GM12878 (cell line): ENCODE results near the gene MGRN1. TPM values are rescaled to one million over a fixed set of nuclear protein-coding genes. Genes with fewer than 3 reads are reported as not detected.

ENCODE experiments used
- ATAC-seq: fragments of 200-7000 bp; cut with Tn5 transposase; 3 replicates; pipeline ENCODE4 v1.9.1; 2020; ENCODE audit warnings: mild to moderate bottlenecking, moderate library complexity
- BruUV-seq: library from RNA; stranded (reverse); fragments of 400-500 nt; replicated peaks from 2 replicates; lab custom pipeline; 2021; lab: Mats Ljungman, UMichigan
- CTCF ChIA-PET: fragments of 300-600 bp; sonication (Branson Sonifier 250); formaldehyde crosslinking; extraction: SDS; loops from one replicate; lab custom pipeline; 2021; ENCODE audit warnings: inconsistent platforms; lab: Yijun Ruan, JAX
- POLR2A ChIA-PET: fragments of 350-600 bp; formaldehyde crosslinking; extraction: SDS; loops from one replicate; lab custom pipeline; 2021; ENCODE audit warnings: inconsistent platforms; lab: Charles Lee
- RAD21 ChIA-PET: fragments of 300-600 bp; sonication (Branson Sonifier 250); formaldehyde crosslinking; loops from one replicate; lab custom pipeline; 2023; ENCODE audit warnings: antibody characterized with exemption; ENCODE audit not compliant: unreplicated experiment; lab: Charles Lee
- SMC1A ChIA-PET: fragments of 300-600 bp; sonication (Branson Sonifier 250); formaldehyde crosslinking; loops from one replicate; lab custom pipeline; 2023; ENCODE audit not compliant: unreplicated experiment, uncharacterized antibody; lab: Charles Lee
- DNase-seq: peaks from one replicate; pipeline ENCODE4 v3.0.0-alpha.2; 2011; ENCODE audit warnings: low read depth, low spot score
- FAIRE-seq: peaks from 3 replicates; lab custom pipeline; 2011; peaks lifted over from hg19 to GRCh38; lab: Jason Lieb, UNC
- H2AFZ ChIP-seq: 2 replicates; pipeline ENCODE4 v1.6.0; 2011; ENCODE audit warnings: low read depth, low read length, control low read depth; ENCODE audit not compliant: control insufficient read depth
- H3K27ac ChIP-seq: 2 replicates; pipeline ENCODE4 v1.5.1; 2011; ENCODE audit warnings: control low read depth; ENCODE audit not compliant: control insufficient read depth, insufficient read depth
- H3K27me3 ChIP-seq, 2 experiments: replicated peaks in 1 of 2; 2 replicates each; pipeline versions ENCODE4 v1.6.0 to v1.6.1; 2011; ENCODE audit warnings: low read length in 1 of 2; ENCODE audit not compliant: control insufficient read depth in 2 of 2, insufficient read depth in 2 of 2
- H3K36me3 ChIP-seq, 2 experiments: 2 replicates each; pipeline ENCODE4 v1.5.1; 2011; ENCODE audit warnings: low read length in 1 of 2; ENCODE audit not compliant: control insufficient read depth in 2 of 2, insufficient read depth in 2 of 2
- H3K4me1 ChIP-seq: 2 replicates; pipeline ENCODE4 v1.6.1; 2011; ENCODE audit warnings: mild to moderate bottlenecking, low read length, moderate library complexity, mixed read lengths; ENCODE audit not compliant: control insufficient read depth, insufficient read depth
- H3K4me2 ChIP-seq: 2 replicates; pipeline ENCODE4 v1.6.0; 2011; ENCODE audit warnings: control low read depth; ENCODE audit not compliant: control insufficient read depth, insufficient read depth
- H3K4me3 ChIP-seq: fragments of 200-600 bp; sonication (generic); 2 replicates; pipeline ENCODE4 v1.5.1; 2016
- H3K79me2 ChIP-seq: 2 replicates; pipeline ENCODE4 v1.6.0; 2011; ENCODE audit warnings: low read length; ENCODE audit not compliant: control insufficient read depth, insufficient read depth
- H3K9ac ChIP-seq: 2 replicates; pipeline ENCODE4 v1.8.0; 2011; ENCODE audit warnings: low read length, control low read depth, mixed read lengths; ENCODE audit not compliant: control insufficient read depth, insufficient read depth
- H3K9me3 ChIP-seq: replicated peaks from 3 replicates; pipeline ENCODE4 v1.5.1; 2011; ENCODE audit warnings: mild to moderate bottlenecking, low read length; ENCODE audit not compliant: control insufficient read depth, insufficient read depth
- H4K20me1 ChIP-seq: 2 replicates; pipeline ENCODE4 v1.6.0; 2011; ENCODE audit not compliant: control insufficient read depth, insufficient read depth
- EZH2 ChIP-seq: IDR thresholded peaks from 2 replicates; pipeline ENCODE4 v1.6.1; 2012; ENCODE audit warnings: low read depth, mild to moderate bottlenecking, control low read depth, inconsistent platforms, low read length, borderline replicate concordance; ENCODE audit not compliant: control insufficient read depth
- KAT2A ChIP-seq: conservative IDR thresholded peaks from 2 replicates; pipeline ENCODE4 v1.6.1; 2011; ENCODE audit warnings: low read depth, low read length; ENCODE audit not compliant: control insufficient read depth
- KDM1A ChIP-seq: fragments of 200-600 bp; sonication (generic); IDR thresholded peaks from 2 replicates; pipeline ENCODE4 v1.6.1; 2016; ENCODE audit warnings: borderline replicate concordance
- MAX ChIP-seq: IDR thresholded peaks from 2 replicates; pipeline ENCODE4 v1.6.1; 2012; ENCODE audit warnings: low read depth, low read length, improper control_type of control experiment
- PAX5 ChIP-seq: IDR thresholded peaks from 2 replicates; pipeline ENCODE4 v1.6.1; 2011; ENCODE audit warnings: low read depth, low read length, borderline replicate concordance
- RB1 ChIP-seq: fragments of 450-650 bp; formaldehyde crosslinking; IDR thresholded peaks from 2 replicates; pipeline ENCODE4 v1.6.1; 2017; ENCODE audit warnings: mild to moderate bottlenecking, borderline replicate concordance
- ZNF622 ChIP-seq: fragments of 450-650 bp; IDR thresholded peaks from 2 replicates; pipeline ENCODE4 v1.6.1; 2017; ENCODE audit warnings: mild to moderate bottlenecking, inconsistent platforms
- WGBS: methylation state at CpG from one replicate; pipeline ENCODE4 v1.1.6; 2016; ENCODE audit warnings: low lambda C conversion rate; ENCODE audit not compliant: insufficient replicate concordance, insufficient coverage; ENCODE audit errors: missing lambda C conversion rate; 5-methylcytosine and 5-hydroxymethylcytosine counted together
- in situ Hi-C: fragments of 300-500 bp; cut with MboI; formaldehyde crosslinking; loops from 9 replicates; pipeline ENCODE4 v1.14.3; 2018; ENCODE audit warnings: mixed read lengths
- intact Hi-C: fragments of 100-400 bp; cut with micrococcal nuclease; formaldehyde crosslinking; loops from one replicate; pipeline ENCODE4 v1.14.2; 2022; ENCODE audit not compliant: unreplicated experiment
- polyA plus RNA-seq, 11 experiments: library from polyadenylated mRNA; depleted of rRNA in 4 of 11; unstranded in 6 of 11; stranded (reverse) in 5 of 11; fragments of >200 nt; fragmentation: Nextera tagmentation in 4 of 11; fragmentation: Illumina TruSeq in 1 of 11; extraction: Ambion mirVana in 4 of 11; extraction: Trizol in 1 of 11; gene quantifications; 1 replicate in 1 of 11; 2 replicates in 10 of 11; pipeline versions ENCODE4 v1.2.1 to v1.2.3, GENCODE V29; 2011 to 2016; ENCODE audit warnings: inconsistent platforms in 2 of 11, missing spikeins in 2 of 11, low read depth in 1 of 11
- total RNA-seq, 4 experiments: library from RNA; depleted of rRNA in 3 of 4; stranded (reverse); fragments of >200 nt in 3 of 4; fragmentation: Illumina TruSeq in 1 of 4; extraction: Trizol in 1 of 4; gene quantifications; 2 replicates each; pipeline versions ENCODE4 v1.2.1 to v1.2.3, GENCODE V29; 2013 to 2021
- TF ChIP-seq, protein P1 (sequence below): IDR thresholded peaks from 2 replicates; pipeline ENCODE4 v1.6.1; 2012; ENCODE audit warnings: mild to moderate bottlenecking, low read depth, low read length
- TF ChIP-seq, protein P2 (sequence below): IDR thresholded peaks from 2 replicates; pipeline ENCODE4 v1.6.1; 2012; ENCODE audit warnings: low read depth, low read length, improper control_type of control experiment
- TF ChIP-seq, protein P3 (sequence below): fragments of 450-650 bp; formaldehyde crosslinking; IDR thresholded peaks from 2 replicates; pipeline ENCODE4 v1.5.0; 2022; ENCODE audit warnings: mild to moderate bottlenecking, missing genetic modification characterization
- TF ChIP-seq, protein P4 (sequence below): fragments of 150-350 bp; IDR thresholded peaks from 2 replicates; pipeline ENCODE4 v1.6.1; 2014; ENCODE audit warnings: mild to moderate bottlenecking, low read depth, low read length
- TF ChIP-seq, protein P5 (sequence below): fragments of 450-650 bp; IDR thresholded peaks from 2 replicates; pipeline ENCODE4 v1.6.1; 2018; ENCODE audit warnings: borderline replicate concordance, mild to moderate bottlenecking; ENCODE audit not compliant: partially characterized antibody

Gene MGRN1
- total and polyA plus RNA-seq, 10 of the 15 experiments (the other 5 are each of a cell fraction or from before 2014, with no cell fraction given) = 0.35 to 86.7 (median 14.6) TPM

DNA sequence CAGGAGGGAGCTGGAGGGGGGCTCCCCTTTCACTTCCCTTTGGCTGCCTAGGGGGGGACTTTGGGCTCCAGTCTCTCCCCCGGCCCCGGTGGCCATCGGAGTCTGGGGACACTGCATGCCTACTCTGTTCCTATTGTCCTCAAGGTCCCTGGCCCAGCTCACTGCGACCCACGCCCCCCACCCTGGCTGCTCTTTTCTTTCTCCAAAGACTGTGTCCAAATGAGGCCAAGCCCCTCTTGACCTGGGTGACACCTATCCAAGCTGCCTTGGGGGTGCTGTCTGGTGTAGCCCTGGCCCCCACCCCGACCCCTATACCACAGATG lies 22.8 kb upstream of the MGRN1 start:
- DNase-seq (no peak), ATAC-seq (no peak), FAIRE-seq (no peak)
- H3K27ac ChIP-seq = no peak overlapping the region
- H3K9ac ChIP-seq = no peak overlapping the region
- WGBS = 37% methylated on average over 5 of the region's 6 CpGs
- POLR2A ChIA-PET = no interaction called here
- H2AFZ ChIP-seq = no peak overlapping the region
- in situ Hi-C loops = no loop called here
- H3K79me2 ChIP-seq = no peaks in the 10 kb centered on the region
- H3K36me3 ChIP-seq = no peaks in the 10 kb centered on the region
- H3K4me3 ChIP-seq = no peak overlapping the region
- CTCF ChIA-PET = no interaction called here
- H3K4me2 ChIP-seq = no peak overlapping the region
- BruUV-seq = no TSS peak
- intact Hi-C loops = no loop called here
- SMC1A ChIA-PET = no interaction called here
- H3K4me1 ChIP-seq = no peaks in the 10 kb centered on the region
- H3K9me3 ChIP-seq = no peaks in the 10 kb centered on the region
- TF ChIP-seq, protein P1, sequence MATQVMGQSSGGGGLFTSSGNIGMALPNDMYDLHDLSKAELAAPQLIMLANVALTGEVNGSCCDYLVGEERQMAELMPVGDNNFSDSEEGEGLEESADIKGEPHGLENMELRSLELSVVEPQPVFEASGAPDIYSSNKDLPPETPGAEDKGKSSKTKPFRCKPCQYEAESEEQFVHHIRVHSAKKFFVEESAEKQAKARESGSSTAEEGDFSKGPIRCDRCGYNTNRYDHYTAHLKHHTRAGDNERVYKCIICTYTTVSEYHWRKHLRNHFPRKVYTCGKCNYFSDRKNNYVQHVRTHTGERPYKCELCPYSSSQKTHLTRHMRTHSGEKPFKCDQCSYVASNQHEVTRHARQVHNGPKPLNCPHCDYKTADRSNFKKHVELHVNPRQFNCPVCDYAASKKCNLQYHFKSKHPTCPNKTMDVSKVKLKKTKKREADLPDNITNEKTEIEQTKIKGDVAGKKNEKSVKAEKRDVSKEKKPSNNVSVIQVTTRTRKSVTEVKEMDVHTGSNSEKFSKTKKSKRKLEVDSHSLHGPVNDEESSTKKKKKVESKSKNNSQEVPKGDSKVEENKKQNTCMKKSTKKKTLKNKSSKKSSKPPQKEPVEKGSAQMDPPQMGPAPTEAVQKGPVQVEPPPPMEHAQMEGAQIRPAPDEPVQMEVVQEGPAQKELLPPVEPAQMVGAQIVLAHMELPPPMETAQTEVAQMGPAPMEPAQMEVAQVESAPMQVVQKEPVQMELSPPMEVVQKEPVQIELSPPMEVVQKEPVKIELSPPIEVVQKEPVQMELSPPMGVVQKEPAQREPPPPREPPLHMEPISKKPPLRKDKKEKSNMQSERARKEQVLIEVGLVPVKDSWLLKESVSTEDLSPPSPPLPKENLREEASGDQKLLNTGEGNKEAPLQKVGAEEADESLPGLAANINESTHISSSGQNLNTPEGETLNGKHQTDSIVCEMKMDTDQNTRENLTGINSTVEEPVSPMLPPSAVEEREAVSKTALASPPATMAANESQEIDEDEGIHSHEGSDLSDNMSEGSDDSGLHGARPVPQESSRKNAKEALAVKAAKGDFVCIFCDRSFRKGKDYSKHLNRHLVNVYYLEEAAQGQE = no peak
- TF ChIP-seq RB1 (no peak), EZH2 (no peak), ZNF622 (no peak), KAT2A (no peak), PAX5 (no peak), KDM1A (no peak), MAX (no peak)
- TF ChIP-seq, protein P2, sequence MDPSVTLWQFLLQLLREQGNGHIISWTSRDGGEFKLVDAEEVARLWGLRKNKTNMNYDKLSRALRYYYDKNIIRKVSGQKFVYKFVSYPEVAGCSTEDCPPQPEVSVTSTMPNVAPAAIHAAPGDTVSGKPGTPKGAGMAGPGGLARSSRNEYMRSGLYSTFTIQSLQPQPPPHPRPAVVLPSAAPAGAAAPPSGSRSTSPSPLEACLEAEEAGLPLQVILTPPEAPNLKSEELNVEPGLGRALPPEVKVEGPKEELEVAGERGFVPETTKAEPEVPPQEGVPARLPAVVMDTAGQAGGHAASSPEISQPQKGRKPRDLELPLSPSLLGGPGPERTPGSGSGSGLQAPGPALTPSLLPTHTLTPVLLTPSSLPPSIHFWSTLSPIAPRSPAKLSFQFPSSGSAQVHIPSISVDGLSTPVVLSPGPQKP = no peak
- TF ChIP-seq, protein P3, sequence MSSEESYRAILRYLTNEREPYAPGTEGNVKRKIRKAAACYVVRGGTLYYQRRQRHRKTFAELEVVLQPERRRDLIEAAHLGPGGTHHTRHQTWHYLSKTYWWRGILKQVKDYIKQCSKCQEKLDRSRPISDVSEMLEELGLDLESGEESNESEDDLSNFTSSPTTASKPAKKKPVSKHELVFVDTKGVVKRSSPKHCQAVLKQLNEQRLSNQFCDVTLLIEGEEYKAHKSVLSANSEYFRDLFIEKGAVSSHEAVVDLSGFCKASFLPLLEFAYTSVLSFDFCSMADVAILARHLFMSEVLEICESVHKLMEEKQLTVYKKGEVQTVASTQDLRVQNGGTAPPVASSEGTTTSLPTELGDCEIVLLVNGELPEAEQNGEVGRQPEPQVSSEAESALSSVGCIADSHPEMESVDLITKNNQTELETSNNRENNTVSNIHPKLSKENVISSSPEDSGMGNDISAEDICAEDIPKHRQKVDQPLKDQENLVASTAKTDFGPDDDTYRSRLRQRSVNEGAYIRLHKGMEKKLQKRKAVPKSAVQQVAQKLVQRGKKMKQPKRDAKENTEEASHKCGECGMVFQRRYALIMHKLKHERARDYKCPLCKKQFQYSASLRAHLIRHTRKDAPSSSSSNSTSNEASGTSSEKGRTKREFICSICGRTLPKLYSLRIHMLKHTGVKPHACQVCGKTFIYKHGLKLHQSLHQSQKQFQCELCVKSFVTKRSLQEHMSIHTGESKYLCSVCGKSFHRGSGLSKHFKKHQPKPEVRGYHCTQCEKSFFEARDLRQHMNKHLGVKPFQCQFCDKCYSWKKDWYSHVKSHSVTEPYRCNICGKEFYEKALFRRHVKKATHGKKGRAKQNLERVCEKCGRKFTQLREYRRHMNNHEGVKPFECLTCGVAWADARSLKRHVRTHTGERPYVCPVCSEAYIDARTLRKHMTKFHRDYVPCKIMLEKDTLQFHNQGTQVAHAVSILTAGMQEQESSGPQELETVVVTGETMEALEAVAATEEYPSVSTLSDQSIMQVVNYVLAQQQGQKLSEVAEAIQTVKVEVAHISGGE (CRISPR knock-in tag) = no peak
- TF ChIP-seq, protein P4, sequence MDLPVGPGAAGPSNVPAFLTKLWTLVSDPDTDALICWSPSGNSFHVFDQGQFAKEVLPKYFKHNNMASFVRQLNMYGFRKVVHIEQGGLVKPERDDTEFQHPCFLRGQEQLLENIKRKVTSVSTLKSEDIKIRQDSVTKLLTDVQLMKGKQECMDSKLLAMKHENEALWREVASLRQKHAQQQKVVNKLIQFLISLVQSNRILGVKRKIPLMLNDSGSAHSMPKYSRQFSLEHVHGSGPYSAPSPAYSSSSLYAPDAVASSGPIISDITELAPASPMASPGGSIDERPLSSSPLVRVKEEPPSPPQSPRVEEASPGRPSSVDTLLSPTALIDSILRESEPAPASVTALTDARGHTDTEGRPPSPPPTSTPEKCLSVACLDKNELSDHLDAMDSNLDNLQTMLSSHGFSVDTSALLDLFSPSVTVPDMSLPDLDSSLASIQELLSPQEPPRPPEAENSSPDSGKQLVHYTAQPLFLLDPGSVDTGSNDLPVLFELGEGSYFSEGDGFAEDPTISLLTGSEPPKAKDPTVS = no peak
- TF ChIP-seq, protein P5, sequence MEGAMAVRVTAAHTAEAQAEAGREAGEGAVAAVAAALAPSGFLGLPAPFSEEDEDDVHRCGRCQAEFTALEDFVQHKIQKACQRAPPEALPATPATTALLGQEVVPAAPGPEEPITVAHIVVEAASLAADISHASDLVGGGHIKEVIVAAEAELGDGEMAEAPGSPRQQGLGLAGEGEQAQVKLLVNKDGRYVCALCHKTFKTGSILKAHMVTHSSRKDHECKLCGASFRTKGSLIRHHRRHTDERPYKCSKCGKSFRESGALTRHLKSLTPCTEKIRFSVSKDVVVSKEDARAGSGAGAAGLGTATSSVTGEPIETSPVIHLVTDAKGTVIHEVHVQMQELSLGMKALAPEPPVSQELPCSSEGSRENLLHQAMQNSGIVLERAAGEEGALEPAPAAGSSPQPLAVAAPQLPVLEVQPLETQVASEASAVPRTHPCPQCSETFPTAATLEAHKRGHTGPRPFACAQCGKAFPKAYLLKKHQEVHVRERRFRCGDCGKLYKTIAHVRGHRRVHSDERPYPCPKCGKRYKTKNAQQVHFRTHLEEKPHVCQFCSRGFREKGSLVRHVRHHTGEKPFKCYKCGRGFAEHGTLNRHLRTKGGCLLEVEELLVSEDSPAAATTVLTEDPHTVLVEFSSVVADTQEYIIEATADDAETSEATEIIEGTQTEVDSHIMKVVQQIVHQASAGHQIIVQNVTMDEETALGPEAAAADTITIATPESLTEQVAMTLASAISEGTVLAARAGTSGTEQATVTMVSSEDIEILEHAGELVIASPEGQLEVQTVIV = no peak
- no peaks in the 10 kb centered on the region; a peak in 1 of 4 replicates for H3K27me3 ChIP-seq
- H4K20me1 ChIP-seq = no peaks in the 10 kb centered on the region
- RAD21 ChIA-PET = no interaction called here
